ENCODE results near the gene GRIK3.

DNA sequence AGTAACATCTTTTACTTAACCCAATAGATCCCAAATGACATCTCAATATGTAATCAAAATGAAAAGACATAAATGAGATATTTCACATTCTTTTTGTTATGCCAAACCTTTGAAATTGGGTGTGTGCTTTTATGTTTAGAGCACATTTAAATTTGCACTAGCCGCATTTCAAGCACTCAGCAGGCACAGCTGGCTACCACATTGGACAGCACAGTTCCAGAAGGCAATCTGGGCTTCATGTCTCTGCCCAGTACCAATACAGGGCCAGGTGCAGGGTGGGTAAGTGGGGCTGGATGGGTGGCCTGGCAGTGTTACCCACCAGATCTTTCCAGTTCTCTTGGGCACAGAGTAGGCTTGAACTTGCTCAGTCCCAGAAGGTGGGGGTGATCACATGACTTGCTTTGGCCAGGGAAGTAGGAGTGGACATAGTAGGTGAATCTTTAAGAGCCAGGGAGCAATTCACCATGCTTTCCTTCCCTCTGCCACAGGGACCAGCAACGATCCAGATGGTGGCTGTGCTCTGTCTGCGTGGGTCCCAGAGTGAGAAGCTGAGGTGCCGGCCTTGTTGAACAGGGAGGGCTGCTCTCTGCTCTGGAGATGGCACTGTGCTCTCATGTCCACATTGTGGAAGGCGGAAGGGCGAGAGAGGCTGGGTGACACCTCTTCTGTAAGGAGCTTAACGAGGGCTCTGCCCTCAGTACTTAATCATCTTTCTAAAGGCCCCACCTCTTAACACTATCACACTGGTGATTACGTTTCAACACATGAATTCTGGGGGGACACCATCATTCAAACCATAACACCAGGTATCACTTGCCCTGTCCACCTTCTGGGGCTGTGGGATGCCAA is 261.4 kb downstream of the GRIK3 start:
- TF ChIP-seq, protein P1, sequence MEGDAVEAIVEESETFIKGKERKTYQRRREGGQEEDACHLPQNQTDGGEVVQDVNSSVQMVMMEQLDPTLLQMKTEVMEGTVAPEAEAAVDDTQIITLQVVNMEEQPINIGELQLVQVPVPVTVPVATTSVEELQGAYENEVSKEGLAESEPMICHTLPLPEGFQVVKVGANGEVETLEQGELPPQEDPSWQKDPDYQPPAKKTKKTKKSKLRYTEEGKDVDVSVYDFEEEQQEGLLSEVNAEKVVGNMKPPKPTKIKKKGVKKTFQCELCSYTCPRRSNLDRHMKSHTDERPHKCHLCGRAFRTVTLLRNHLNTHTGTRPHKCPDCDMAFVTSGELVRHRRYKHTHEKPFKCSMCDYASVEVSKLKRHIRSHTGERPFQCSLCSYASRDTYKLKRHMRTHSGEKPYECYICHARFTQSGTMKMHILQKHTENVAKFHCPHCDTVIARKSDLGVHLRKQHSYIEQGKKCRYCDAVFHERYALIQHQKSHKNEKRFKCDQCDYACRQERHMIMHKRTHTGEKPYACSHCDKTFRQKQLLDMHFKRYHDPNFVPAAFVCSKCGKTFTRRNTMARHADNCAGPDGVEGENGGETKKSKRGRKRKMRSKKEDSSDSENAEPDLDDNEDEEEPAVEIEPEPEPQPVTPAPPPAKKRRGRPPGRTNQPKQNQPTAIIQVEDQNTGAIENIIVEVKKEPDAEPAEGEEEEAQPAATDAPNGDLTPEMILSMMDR (conservative IDR thresholded peaks at IDR 0.05; ENCODE audit: low read length), result no peak
- TF ChIP-seq EZH2phosphoT487 (IDR thresholded peaks at IDR 0.05; ENCODE audit: borderline replicate concordance, low read depth, low read length), result no peak

All from OCI-LY7 (cell line).